GM21723 (cell line): ENCODE measurements around the gene NUAK1.

Experiments
- ATAC-seq: cut with Tn5 transposase; IDR thresholded peaks from one replicate; pipeline ENCODE4 v1.9.1; 2021; ENCODE audit warnings: mild to moderate bottlenecking, moderate library complexity; ENCODE audit not compliant: unreplicated experiment

Gene NUAK1

DNA sequence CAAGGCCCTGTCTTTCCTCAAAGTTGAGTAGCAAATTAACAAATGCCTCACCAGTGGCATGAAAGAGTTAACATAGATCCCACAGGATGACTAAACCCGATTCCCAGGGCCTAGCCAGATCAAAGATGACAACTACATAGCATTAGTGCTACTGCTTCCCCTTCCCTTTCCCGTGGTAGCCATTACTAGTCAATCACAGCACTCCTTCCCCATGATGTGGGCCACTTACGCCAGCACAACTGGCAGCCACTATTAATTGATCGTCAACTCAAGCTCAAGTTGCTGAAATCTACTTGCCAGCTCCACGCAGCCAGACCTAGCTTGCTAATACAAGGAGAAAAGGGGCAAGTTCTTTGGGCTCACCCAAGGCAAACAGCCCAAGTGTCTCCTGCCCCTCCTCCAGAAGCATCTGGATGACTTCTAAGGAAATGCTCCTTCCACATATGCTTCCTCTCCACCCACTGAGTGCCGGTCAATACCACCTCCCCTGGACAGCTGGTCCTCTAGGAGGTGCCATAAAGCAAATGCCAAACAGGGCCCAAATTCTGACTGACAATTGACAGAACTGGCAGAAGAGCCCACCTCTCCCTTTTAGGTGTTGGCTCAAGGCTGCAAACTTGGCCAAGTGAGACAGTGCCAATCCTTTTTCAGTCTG is 72.6 kb downstream of the NUAK1 start:
- ATAC-seq, result no peak

DNA sequence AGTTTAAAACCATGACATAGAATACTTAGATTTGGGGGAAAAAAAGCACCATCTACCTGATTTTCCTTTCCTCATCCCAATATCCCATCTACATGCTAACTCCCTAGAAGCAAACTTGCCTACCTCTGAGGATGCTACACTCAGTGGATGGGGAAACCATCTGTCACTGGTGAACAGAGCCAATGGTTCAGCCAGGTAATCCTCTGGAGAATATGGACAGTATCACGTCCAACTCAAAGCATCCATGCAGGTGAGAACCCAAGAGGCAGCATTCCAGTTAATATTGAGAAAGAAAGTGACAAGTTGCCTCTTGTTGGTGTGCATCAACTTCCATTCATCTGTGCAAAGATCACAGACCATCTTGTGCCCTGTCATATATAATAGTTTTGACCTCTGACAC is 73.2 kb downstream of the NUAK1 start:
- ATAC-seq, result no peak

DNA sequence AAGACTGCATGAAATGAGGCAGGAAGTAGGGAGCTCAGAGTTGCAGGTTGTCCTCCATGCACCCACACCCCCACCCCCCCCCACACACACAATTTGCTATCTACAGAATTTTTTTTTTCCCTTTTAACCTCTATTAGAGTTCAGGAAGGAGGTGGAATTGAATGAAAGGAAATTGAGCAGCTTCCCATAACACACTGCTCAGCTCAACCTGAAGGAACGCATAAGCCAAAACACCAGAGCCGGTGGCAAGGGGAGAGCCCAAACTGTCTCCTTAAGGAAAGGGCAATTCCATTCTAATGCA is 74.1 kb downstream of the NUAK1 start:
- no peak for ATAC-seq

DNA sequence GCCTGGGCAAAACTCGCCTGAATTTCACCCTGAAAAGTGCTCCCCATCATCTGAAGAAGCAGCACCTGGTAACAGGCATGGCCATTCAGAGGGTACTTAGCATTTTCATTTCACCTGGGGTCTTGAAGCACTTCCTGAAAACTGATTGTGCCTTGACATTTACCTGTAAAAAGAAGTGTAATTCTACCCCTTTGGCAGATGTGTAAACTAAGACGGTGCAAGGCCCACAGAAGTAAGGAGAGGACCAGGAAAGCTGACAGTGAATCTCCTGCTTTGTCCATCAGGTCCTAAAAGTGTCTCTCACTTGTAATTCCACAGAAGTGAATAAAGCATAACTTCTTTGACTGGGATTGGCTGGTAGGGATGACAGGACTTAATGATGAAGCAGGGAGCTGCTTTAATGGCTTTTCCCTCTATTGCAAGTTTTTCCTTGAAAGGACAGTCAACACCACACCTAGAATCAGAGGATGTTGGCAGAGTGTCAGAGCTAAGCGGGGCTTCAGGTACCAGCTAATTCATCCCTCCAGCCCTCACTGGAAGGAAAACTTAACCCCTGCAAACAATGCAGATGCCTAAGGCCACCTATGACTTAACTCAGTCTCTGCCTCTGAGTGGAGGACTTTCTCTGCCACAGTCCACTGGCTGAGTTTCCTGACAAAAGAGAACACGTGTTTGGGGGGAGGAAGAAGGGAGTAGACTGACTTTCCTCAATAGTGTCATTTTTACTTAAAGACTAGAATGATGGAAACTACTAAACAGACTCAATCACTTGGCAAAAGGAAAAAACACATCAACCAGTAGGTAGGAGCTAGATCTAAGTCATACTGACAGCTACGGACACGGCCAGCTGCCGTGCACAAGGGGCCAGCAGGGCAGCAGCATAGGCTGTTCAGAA is 74.7 kb downstream of the NUAK1 start:
- no peak for ATAC-seq

DNA sequence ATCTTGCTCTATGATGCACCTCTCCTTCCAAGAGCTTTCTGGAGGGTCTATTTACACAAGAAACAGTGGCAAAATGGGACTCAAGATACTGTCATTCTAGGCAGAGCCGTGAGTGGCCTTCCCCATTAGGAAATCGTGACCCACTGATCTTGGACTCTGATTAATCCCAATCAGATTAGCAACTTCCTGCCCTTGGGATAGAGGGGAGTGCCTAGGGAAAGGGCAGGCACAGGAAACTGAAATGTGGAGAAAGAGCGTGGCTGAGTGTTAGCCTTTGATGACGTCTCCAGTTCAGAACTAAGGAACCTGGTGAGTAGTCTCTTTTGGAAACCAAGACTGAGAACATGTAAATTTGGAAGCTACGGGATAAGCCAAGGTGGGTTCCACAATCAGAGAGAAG is 76.1 kb downstream of the NUAK1 start:
- ATAC-seq, result no peak

DNA sequence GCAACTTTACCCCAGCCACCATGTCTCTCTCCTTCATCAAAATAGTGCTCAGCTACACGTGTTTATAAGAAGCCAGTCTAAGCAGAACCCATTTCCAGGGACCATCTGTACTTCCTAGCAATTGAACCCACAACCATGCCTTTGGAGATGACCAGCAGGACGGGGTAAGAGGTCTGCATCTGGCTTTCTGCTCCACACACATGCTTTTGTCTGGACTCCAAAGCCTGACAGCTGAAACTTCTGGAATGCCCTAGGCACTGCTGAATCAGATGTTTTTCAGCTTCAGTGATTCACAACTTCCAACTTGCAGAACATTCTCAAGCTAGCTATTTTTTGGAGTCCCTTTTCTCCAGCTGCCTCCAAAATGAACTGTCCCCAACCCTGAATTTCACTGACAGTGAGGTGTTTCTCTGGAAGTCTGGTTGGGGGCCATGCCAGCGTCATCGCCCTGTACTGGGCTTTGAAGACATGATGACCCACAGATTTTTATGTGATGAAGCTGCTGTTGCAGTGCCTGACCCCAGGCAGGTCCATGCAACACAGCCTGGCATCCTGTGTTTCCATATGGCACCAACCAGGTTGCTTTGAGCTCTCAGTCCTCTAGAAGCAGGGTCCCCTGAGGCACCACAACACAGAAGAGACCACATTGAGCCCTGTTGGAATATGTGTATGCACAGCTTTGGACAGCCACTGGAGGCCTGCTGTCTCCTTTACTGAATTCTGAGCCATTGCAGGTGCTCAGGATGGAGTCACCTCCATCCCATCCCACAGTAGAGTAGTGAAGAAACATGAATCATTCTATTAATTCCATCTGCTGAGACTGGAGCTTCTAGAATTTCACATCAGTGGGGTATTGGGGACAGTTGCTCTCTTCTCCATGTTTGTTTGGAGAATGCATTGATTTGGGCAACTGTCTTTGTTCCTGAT is 80.2 kb downstream of the NUAK1 start:
- ATAC-seq, result no peak

DNA sequence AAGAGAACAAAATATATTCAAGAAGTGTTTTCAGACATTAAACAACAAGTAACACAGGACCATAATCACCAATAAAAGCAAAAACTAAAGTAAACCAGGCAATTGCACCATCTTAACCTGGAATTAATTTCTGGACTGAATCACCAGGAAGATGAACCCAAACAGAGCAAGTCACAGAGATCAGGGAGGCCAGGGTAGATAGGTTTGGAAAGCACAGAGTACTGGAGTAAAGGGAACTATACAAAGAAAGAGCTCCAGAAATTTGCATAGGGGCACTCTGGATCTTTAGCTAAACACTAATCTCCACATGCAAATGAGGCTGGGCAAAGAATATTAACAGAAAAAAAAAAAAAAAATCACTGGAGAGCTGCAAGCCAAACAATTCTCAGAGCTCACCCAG is 84.7 kb downstream of the NUAK1 start:
- no peak for ATAC-seq

DNA sequence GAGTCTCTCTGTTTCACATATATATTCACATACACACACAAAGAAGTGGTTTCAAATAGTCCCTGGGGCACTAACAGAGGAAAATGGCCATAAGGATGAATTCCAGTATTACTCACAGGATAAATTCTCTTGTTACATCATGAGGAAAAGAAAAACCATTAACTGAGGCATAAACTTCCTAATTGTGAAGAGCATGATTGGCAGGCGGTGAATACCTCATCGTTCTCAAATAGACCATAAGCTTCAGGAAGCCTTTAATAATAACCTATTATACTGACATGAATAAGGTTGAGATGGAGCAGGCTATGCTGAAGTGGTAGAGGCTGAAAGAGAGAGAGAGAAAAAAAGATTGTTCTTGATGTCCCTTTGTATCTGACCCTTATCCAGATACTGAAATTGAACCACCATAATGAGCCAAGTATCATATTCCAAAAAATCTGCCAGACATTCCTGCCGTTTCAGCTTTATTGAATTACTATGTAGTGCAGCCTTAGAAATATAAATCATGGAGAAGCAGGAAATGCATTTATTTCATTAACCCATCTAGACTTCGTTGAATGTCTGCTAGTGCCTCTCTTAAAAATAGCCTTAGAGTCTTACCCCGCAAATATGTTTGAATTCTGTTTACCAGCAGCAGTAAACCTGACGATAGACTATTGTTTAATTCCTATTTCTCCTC is 86.8 kb downstream of the NUAK1 start:
- ATAC-seq, result no peak

DNA sequence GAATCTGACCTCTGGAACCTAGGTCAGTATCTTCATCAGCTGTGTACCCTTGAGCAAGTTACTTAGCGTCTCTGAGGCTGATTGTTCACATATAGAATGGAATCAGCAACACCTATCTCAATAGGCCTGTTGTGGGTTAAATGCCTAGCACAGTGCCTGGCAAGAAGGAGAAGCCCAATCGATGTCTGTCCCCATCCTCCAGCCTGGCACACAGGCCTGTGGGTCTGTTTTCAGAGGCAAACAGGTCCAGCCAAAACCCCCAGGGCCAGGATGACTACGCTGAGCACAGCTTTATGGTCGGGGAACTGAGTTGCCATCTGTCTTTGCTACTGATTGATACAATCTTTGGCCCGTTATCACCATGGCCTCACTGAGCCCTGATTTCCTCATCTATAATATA is 89.2 kb downstream of the NUAK1 start:
- ATAC-seq, result no peak

DNA sequence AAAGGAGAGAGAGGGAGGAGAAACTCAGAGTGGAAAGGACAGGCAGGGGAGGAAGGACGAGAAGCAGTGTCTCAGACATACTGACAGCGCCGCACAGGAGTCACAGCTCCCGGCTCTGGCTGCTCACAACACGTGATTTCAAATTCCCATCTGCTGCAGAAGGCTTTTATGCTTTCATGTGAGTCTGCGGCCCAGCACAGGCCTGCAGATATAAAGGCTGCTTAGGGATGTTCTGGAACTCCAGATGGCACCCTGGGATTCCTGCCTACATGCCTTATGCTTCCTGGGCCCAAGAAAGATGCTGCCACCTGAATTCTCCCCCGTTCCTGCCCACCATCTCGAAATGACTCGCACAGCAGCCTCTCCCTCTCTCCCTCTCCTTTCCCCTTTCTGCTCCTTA is 89.6 kb downstream of the NUAK1 start:
- no peak for ATAC-seq

DNA sequence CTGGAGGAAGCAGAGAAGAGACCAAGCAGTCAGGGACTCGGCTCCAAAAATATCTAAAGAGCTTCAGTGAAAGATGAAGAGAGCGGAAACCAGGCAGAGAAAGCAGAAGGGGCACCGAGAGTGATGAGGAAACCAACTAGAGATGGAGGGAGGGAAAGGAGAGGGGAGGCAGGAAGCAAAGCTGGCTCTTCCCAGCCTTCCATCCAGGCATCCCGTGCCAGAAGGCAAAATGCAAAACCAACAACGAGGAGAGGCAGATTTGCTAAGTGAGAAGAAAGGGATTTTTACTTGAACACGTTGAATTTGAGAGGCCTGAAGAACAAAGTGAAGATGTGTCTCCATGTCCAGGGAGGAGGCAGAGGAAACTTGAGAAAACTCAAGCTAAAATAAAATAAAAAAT is 90.1 kb downstream of the NUAK1 start:
- no peak for ATAC-seq

DNA sequence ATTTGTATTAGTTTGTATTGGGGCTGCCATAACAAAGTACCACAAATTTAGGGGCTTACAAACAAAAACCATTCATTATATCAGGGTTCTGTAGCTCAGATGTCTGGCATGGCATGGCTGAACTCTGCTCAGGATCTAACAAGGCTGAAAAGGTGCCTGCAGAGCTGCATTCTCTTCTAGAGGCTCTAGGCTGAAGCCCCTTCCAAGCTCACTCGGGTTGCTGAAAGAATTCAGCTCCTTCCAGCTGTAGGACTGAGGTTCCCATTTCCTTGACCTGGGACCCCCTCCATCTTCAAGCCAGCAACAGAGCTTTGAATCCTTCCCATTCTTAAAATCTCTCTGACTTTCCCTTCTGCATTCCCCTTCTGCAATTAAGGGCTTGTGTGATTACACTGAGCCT is 90.7 kb downstream of the NUAK1 start:
- ATAC-seq, result no peak

DNA sequence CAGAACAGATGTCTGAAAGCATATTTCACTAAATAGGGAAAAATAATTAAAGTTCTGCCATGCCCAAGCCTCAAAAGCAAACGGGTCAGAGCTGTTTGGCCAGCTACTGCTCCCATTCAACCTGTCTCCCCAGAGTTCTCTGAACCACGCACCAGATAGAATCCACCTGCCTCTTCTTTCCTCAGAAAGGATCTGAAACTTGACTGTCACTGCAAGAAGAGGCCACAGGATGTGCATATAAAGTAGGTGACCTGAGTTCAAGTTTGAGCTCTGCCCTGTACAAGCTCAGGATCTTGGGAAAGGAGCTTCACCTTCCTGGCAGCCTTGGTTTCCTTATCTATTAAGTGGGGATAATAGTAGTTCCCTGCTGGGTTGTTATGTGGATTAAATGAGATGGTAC is 91.8 kb downstream of the NUAK1 start:
- ATAC-seq, result no peak

DNA sequence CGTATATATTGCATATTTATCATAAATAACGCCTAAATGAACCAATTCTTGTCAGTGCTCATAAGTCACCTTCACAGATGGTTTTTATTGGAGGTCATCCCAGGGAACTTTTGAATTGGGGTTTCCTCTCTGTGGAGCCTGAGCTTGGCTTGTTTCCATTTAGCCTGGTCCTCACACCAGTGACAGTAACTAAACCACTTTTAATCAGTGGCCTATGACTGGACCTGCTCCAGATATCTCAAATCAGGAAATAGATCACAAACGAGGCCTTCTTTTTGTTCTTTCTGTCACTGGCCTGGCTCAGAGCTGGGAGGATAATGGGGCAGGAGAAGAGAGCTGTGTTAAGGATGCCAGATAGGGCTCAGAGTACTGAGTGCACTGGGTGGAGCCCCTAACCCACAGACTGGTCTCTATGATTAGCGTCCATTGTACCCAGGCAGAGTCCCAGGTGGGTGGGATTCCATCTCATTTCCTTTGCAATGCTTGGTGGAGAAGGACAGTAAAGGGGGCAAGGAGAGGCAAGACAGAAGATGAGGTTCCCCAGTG is 92.4 kb downstream of the NUAK1 start:
- ATAC-seq, result no peak

DNA sequence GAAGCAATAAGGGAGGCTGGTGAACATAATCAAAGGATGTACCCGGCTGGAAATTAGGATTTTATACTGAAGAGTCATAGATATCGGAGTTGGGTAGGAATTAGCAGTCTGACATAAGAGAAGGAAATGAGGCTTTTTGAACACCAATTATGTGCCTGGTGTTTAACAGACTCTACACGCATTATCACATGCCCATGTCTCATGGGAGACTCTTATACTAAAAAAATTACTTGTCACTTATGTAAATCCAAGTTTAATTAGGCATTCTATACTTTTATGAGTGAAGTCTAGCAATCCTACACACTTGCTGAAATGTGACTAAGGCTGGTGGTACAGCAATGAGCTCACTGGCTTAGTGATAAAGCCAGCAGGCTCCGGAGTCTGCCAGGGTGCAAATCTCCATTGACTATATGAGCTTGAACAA is 93.5 kb downstream of the NUAK1 start:
- ATAC-seq, result no peak

DNA sequence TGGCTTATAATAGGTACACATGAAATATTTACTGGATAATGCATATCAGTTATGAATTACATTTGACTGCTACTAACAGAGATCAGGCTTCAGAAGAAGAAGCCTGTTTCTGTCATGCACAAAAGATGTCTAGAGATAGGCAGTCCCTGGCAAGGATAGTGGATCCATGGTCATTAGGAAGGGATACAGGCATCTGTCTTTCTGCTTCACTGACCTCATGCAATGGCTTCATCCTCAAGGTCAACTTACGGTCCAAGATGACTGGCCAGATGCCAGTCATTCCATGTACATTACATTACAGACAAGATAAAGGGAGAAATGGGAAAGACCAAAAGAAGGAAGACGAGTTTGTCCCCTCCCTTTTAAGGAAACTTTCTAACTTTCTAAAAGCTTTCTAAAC is 94.0 kb downstream of the NUAK1 start:
- no peak for ATAC-seq

DNA sequence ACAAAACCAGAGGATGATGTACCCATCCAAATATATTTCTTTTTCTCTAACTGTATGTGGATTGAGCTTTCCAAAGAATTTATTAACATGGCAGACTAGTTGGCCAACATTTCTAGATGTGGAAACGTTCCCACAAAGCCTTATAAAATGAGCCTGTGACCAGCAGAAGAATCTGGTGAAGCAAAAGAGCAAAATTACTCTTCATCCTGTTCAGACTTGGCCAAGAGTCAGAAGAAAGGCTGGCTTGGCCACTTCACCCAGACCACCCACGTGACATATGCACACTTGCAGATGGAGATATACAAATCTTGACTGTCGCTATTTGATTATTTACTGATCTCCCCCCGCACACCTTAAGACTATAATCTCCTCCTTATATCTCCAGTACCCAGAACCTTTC is 96.7 kb downstream of the NUAK1 start:
- no peak for ATAC-seq

DNA sequence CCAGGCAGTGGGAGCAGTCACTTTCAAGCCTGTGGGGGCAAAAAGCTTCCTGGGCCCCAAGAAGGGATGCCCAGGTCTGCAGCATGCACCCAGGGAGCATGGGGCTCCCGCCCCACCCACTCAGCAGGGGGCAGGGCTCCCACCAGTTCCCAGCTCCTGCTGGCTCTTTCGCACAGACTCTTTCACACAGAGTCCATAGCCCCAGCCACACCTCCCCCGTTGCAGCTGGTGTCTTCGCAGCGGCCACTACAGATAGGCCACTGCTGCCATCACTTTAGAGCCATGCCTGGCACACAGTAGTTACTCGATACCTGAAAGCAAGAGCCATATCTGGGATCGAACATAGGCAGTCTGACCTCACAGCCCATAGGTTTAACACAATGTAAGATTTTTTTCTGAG is 98.2 kb downstream of the NUAK1 start:
- ATAC-seq, result no peak

DNA sequence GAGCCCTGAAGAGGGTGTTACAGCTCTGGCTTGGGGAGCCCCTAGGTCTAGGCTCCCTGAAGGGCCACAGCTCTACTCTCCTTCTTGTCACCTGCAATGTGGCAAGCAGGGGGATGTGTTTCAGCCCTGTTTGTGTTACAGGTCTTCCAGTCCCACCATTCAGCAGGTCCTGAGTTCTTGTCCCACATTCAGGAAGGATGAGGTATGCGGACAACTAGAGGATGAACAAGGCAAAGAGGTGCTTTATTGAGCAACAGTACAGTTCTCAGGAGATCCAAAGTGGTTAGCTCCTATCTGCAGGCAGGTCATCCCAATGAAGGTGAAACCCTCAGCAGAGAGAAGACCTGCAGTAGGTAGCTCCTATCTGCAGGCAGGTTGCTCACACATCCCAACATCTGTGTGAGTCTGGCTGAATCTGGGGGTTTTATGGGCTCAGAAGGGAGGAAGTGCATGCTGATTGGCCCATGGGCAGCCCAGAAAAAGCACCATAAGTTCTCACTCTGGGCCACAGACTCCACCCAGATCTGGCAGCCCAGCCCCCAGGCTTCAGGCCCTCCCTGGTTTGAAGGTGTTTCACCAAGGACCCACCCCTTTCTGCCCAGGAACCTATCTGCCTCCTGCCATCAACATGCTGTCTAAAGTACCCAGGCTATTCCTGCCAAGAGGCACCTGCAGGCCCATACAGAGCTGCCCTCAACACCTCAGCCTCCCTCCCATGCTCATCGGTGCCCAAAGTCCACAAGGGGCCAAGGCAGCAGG is 98.9 kb downstream of the NUAK1 start:
- no peak for ATAC-seq

DNA sequence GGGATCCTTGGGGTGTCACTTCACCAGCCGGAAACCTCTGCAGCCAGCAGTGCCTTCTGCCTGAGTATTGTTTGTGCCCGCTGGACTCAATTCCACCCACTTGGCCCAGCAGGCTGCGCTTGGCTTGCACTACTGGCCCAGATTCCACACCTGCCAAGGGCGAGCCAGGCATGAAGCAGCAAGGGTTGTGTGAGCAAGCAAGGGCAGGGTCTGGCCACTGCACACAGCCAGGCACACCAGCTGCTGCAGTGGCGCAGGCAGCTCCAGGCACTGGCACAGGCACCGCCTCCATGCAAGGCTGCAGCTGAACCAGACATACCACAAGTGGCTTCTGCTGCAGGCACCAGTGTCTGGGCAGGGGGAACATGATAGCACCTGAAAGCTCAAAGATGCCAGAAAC is 99.5 kb downstream of the NUAK1 start:
- ATAC-seq, result no peak
